HepG2 (cell line): ENCODE data around the gene EIF2AK2. TPM values are rescaled to one million over a fixed set of nuclear protein-coding genes. Genes with fewer than 3 reads are reported as not detected.
A peak's percentile ranks its signal among the peaks of the same experiment; 100 is the strongest.

Experiments used
- AHR ChIP-seq: IDR thresholded peaks from 2 replicates; pipeline ENCODE4 v1.6.1; 2018; ENCODE audit warnings: missing genetic modification reagents, missing compliant biosample characterization
- EP300 ChIP-seq, 3 experiments: sonication (generic) in 1 of 3; formaldehyde crosslinking in 1 of 3; IDR thresholded peaks; 2 replicates each; pipeline versions ENCODE4 v1.5.1 to v1.6.1; 2011 to 2020; ENCODE audit warnings: low read depth in 2 of 3, low read length in 2 of 3, borderline replicate concordance in 1 of 3, improper control_type of control experiment in 1 of 3, mild to moderate bottlenecking in 1 of 3, missing genetic modification reagents in 1 of 3, moderate library complexity in 1 of 3
- HDAC1 ChIP-seq: sonication (generic); formaldehyde crosslinking; IDR thresholded peaks from 2 replicates; pipeline ENCODE4 v1.5.1; 2020; ENCODE audit warnings: mild to moderate bottlenecking, missing genetic modification reagents
- HOXA3 ChIP-seq: sonication (generic); formaldehyde crosslinking; IDR thresholded peaks from 2 replicates; pipeline ENCODE4 v1.5.0; 2020; ENCODE audit warnings: missing genetic modification reagents
- MEIS2 ChIP-seq: sonication (generic); formaldehyde crosslinking; IDR thresholded peaks from 2 replicates; pipeline ENCODE4 v1.9.0; 2021; ENCODE audit warnings: mild to moderate bottlenecking, missing genetic modification reagents
- MIER2 ChIP-seq: IDR thresholded peaks from 2 replicates; pipeline ENCODE4 v1.6.1; 2016; ENCODE audit warnings: missing biosample characterization, missing genetic modification reagents
- POLR2G ChIP-seq: fragments of 200-400 bp; formaldehyde crosslinking; IDR thresholded peaks from 2 replicates; pipeline ENCODE4 v1.6.1; 2018; ENCODE audit warnings: mild to moderate bottlenecking, low read depth, low read length, moderate library complexity
- TBX2 ChIP-seq: sonication (generic); formaldehyde crosslinking; IDR thresholded peaks from 2 replicates; pipeline ENCODE4 v1.5.0; 2020; ENCODE audit warnings: missing genetic modification reagents, mild to moderate bottlenecking, borderline replicate concordance
- YEATS2 ChIP-seq: sonication (generic); formaldehyde crosslinking; IDR thresholded peaks from 2 replicates; pipeline ENCODE4 v1.4.0; 2020; ENCODE audit warnings: missing genetic modification reagents, borderline replicate concordance
- ZKSCAN1 ChIP-seq: fragments of 150-350 bp; IDR thresholded peaks from 2 replicates; pipeline ENCODE4 v1.6.1; 2014; ENCODE audit warnings: low read length
- ZMYM2 ChIP-seq: sonication (generic); formaldehyde crosslinking; IDR thresholded peaks from 2 replicates; pipeline ENCODE4 v1.8.0; 2022; ENCODE audit warnings: mild to moderate bottlenecking, missing genetic modification reagents
- ZNF12 ChIP-seq: sonication (generic); formaldehyde crosslinking; IDR thresholded peaks from 2 replicates; pipeline ENCODE4 v1.5.0; 2020; ENCODE audit warnings: missing genetic modification reagents
- ZNF354B ChIP-seq: sonication (generic); formaldehyde crosslinking; IDR thresholded peaks from 2 replicates; pipeline ENCODE4 v1.8.0; 2022; ENCODE audit warnings: mild to moderate bottlenecking, missing genetic modification reagents
- ZNF614 ChIP-seq: IDR thresholded peaks from 2 replicates; pipeline ENCODE4 v1.6.1; 2018; ENCODE audit warnings: missing biosample characterization, missing genetic modification reagents, inconsistent platforms, borderline replicate concordance
- ZNF839 ChIP-seq: sonication (generic); formaldehyde crosslinking; IDR thresholded peaks from 2 replicates; pipeline ENCODE4 v1.4.0; 2020; ENCODE audit warnings: missing genetic modification reagents, mild to moderate bottlenecking, borderline replicate concordance
- ZSCAN31 ChIP-seq: sonication (generic); formaldehyde crosslinking; IDR thresholded peaks from 2 replicates; pipeline ENCODE4 v1.5.0; 2020; ENCODE audit warnings: low read depth, mild to moderate bottlenecking, missing genetic modification reagents
- ZZZ3 ChIP-seq: sonication (generic); formaldehyde crosslinking; IDR thresholded peaks from 2 replicates; pipeline ENCODE4 v1.4.0; 2020; ENCODE audit warnings: missing genetic modification reagents, mild to moderate bottlenecking, borderline replicate concordance
- polyA plus RNA-seq, 8 experiments: library from polyadenylated mRNA; depleted of rRNA in 3 of 8; stranded (reverse) in 7 of 8; unstranded in 1 of 8; fragments of >200 nt; fragmentation: Illumina TruSeq in 4 of 8; extraction: Trizol in 4 of 8; gene quantifications; 2 replicates each; pipeline versions ENCODE4 v1.2.1 to v1.2.3, GENCODE V29; 2011 to 2016; ENCODE audit warnings: low read depth in 4 of 8, missing spikeins in 1 of 8, mixed read lengths in 1 of 8; ENCODE audit not compliant: insufficient read depth in 1 of 8
- total RNA-seq, 5 experiments: library from RNA; depleted of rRNA; stranded (reverse); fragments of >200 nt; fragmentation: Illumina TruSeq; extraction: Trizol; gene quantifications; 2 replicates each; pipeline ENCODE4 v1.2.3, GENCODE V29; 2016; ENCODE audit warnings: low read depth in 1 of 5
- TF ChIP-seq, protein P1 (sequence below): sonication (generic); formaldehyde crosslinking; IDR thresholded peaks from 2 replicates; pipeline ENCODE4 v1.5.1; 2020; ENCODE audit warnings: mild to moderate bottlenecking, missing genetic modification reagents
- TF ChIP-seq, protein P2 (sequence below): IDR thresholded peaks from 2 replicates; pipeline ENCODE4 v1.4.0; 2020; ENCODE audit warnings: mild to moderate bottlenecking, missing genetic modification reagents
- TF ChIP-seq, protein P3 (sequence below): IDR thresholded peaks from 2 replicates; pipeline ENCODE4 v1.6.1; 2012; ENCODE audit warnings: inconsistent platforms
- TF ChIP-seq, protein P4 (sequence below): sonication (generic); formaldehyde crosslinking; IDR thresholded peaks from 2 replicates; pipeline ENCODE4 v1.4.0; 2020; ENCODE audit warnings: missing genetic modification reagents

The EIF2AK2 gene
- total and polyA plus RNA-seq, 2 of the 13 experiments (the other 11 are each of a cell fraction or from before 2014, with no cell fraction given), result 10.2 to 26.1 TPM

DNA sequence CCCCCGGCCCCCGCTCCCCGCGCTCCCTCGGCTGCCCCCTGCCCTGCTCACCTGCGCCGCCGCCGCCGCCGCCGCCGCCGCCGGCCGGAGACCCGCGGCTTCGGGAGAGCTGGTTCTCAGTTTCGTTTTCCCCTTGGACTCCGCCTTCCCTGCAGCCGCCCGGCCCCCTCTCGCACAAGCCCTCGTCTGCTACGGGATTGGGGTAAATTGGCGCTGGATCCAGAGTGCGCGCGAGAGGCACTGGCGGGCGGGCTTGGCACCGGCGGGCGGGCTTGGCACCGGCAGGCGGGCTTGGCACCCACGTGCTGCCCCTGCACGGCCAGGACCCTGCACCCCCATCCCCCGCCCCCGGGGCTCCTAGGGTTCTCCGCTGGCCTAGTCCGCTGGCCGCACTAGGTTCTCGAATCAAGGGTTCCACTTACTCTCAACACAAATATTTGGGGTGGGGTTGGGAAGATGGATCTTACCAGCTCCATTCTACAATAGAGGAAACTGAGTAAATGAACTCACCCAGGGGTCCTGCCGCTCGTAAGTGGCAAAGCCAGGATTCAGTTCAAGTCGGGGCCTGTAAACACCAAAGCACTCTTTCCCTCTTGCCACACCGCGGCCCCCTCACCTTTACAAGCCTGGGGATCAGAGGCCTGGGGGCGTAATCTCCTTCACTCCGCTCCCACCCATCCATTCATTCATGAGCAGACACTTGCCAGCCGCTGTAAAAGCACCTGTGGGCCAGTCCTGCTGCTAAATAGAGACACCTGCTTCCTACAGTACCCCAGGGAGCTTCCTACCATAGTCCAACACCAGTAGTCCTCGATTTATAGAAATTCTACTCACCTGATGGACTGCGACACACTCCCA, at the start of gene EIF2AK2 (continued):
- TF ChIP-seq, protein P1, sequence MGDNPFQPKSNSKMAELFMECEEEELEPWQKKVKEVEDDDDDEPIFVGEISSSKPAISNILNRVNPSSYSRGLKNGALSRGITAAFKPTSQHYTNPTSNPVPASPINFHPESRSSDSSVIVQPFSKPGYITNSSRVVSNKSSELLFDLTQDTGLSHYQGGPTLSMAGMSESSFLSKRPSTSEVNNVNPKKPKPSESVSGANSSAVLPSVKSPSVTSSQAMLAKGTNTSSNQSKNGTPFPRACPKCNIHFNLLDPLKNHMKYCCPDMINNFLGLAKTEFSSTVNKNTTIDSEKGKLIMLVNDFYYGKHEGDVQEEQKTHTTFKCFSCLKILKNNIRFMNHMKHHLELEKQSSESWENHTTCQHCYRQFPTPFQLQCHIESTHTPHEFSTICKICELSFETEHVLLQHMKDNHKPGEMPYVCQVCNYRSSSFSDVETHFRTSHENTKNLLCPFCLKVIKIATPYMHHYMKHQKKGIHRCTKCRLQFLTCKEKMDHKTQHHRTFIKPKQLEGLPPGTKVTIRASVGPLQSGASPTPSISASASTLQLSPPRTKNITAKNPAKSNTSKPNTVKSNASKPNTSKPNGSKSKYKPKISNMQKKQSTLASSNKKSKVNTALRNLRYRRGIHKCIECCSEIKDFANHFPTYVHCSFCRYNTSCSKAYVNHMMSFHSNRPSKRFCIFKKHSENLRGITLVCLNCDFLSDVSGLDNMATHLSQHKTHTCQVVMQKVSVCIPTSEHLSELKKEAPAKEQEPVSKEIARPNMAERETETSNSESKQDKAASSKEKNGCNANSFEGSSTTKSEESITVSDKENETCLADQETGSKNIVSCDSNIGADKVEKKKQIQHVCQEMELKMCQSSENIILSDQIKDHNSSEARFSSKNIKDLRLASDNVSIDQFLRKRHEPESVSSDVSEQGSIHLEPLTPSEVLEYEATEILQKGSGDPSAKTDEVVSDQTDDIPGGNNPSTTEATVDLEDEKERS (CRISPR knock-in tag), result no peak
- 0 out of 2 replicates have a peak, but pooled peaks have one; percentile 55 for TF ChIP-seq ZMYM2 (CRISPR knock-in tag)
- peak; percentile 37; the same call in 1 of the 2 replicates for TF ChIP-seq MEIS2 (CRISPR knock-in tag)
- no peak for TF ChIP-seq ZNF839 (CRISPR knock-in tag)
- TF ChIP-seq AHR (CRISPR knock-in tag), result peak; percentile 77; the same call in 1 of the 2 replicates
- no peak for TF ChIP-seq ZKSCAN1
- TF ChIP-seq HOXA3 (CRISPR knock-in tag), result peak; percentile 59; the same call in 1 of the 2 replicates
- 0 out of 4 replicates have a peak, but pooled peaks of 1 of the 2 experiments have one; percentile 36 for TF ChIP-seq EP300 (IDR thresholded peaks at IDR 0.05; ENCODE audit: low read depth in 2 of 2, low read length in 2 of 2)
- TF ChIP-seq EP300 (CRISPR knock-in tag; IDR thresholded peaks at IDR 0.05; ENCODE audit: borderline replicate concordance), result no peak
- TF ChIP-seq, protein P2, sequence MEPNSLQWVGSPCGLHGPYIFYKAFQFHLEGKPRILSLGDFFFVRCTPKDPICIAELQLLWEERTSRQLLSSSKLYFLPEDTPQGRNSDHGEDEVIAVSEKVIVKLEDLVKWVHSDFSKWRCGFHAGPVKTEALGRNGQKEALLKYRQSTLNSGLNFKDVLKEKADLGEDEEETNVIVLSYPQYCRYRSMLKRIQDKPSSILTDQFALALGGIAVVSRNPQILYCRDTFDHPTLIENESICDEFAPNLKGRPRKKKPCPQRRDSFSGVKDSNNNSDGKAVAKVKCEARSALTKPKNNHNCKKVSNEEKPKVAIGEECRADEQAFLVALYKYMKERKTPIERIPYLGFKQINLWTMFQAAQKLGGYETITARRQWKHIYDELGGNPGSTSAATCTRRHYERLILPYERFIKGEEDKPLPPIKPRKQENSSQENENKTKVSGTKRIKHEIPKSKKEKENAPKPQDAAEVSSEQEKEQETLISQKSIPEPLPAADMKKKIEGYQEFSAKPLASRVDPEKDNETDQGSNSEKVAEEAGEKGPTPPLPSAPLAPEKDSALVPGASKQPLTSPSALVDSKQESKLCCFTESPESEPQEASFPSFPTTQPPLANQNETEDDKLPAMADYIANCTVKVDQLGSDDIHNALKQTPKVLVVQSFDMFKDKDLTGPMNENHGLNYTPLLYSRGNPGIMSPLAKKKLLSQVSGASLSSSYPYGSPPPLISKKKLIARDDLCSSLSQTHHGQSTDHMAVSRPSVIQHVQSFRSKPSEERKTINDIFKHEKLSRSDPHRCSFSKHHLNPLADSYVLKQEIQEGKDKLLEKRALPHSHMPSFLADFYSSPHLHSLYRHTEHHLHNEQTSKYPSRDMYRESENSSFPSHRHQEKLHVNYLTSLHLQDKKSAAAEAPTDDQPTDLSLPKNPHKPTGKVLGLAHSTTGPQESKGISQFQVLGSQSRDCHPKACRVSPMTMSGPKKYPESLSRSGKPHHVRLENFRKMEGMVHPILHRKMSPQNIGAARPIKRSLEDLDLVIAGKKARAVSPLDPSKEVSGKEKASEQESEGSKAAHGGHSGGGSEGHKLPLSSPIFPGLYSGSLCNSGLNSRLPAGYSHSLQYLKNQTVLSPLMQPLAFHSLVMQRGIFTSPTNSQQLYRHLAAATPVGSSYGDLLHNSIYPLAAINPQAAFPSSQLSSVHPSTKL, result peak; percentile 36; the same call in 1 of the 2 replicates
- TF ChIP-seq ZNF354B, result no peak
- peak; percentile 66 for TF ChIP-seq HDAC1 (CRISPR knock-in tag)
- TF ChIP-seq, protein P3, sequence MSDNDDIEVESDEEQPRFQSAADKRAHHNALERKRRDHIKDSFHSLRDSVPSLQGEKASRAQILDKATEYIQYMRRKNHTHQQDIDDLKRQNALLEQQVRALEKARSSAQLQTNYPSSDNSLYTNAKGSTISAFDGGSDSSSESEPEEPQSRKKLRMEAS, result peak; percentile 94
- no peak; the same call in 1 of the 2 replicates for TF ChIP-seq ZSCAN31 (CRISPR knock-in tag)
- TF ChIP-seq TBX2 (CRISPR knock-in tag), result 0 out of 2 replicates have a peak, but pooled peaks have one; percentile 44
- TF ChIP-seq ZNF614 (CRISPR knock-in tag), result peak; percentile 39; the same call in 1 of the 2 replicates
- TF ChIP-seq POLR2G, result peak; percentile 81
- 0 out of 2 replicates have a peak, but pooled peaks have one; percentile 7 for TF ChIP-seq ZNF12 (CRISPR knock-in tag)
- TF ChIP-seq, protein P4, sequence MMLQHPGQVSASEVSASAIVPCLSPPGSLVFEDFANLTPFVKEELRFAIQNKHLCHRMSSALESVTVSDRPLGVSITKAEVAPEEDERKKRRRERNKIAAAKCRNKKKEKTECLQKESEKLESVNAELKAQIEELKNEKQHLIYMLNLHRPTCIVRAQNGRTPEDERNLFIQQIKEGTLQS (CRISPR knock-in tag), result no peak; the same call in 1 of the 2 replicates
- peak; percentile 91 for TF ChIP-seq YEATS2
- peak; percentile 40; the same call in 1 of the 2 replicates for TF ChIP-seq ZZZ3 (CRISPR knock-in tag)
- TF ChIP-seq MIER2 (CRISPR knock-in tag), result 0 out of 2 replicates have a peak, but pooled peaks have one; percentile 8
